SHP77 (cell line): Measurements from ENCODE around the gene OR1Q1.
"Not testable (repeated sequence)": the region's sequence is repeated elsewhere in the genome, so short reads cannot be mapped to it uniquely, and the experiment has no call there.

Source experiments
- DNase-seq, 2 experiments: peaks; one replicate each; lab custom pipeline; 2025; lab: John Stamatoyannopoulos, UW

The OR1Q1 gene, protein sequence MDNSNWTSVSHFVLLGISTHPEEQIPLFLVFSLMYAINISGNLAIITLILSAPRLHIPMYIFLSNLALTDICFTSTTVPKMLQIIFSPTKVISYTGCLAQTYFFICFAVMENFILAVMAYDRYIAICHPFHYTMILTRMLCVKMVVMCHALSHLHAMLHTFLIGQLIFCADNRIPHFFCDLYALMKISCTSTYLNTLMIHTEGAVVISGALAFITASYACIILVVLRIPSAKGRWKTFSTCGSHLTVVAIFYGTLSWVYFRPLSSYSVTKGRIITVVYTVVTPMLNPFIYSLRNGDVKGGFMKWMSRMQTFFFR

DNA sequence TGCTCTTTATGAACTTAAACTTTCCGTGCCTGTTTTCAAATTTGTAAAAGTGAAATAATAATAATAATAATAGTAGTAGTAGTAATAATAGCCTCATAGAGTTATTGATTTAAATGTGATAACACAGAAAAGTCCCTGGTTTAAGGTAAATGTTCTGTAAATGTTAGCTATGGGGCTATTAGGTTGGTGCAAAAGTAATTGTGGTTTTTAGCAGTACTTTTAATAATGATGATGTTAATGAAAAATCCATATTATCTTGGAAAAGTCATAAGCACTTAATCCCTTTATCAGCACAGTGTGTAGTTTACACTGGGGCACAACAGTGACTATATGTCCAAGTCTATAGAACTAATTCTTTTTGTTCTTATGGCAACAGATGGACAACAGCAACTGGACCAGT, at the start of gene OR1Q1:
OR1Q1 (plus strand) TSS at position 377 of the 400 bp plus-strand sequence; CDS start at position 377, 0 bp downstream.
- DNase-seq, result no peak

DNA sequence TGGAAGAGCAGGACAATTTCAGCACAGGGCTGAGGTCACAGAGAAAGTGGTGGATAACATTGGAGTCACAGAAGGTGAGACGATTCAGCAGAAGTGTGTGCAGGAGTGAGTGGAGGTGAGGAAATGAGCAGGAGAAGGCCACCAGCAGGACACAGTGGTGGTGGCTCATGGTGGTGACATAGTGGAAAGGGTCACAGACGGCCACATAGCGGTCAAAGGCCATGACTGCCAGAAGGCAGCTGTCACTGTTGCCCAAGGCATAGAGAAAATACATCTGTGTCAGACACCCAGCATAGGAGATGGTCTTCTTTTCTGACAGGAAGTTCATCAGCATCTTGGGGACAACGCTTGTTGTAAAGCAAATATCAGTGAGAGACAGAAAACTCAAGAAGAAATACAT, 46.6 kb upstream of the OR1Q1 start:
- DNase-seq, result no peak

DNA sequence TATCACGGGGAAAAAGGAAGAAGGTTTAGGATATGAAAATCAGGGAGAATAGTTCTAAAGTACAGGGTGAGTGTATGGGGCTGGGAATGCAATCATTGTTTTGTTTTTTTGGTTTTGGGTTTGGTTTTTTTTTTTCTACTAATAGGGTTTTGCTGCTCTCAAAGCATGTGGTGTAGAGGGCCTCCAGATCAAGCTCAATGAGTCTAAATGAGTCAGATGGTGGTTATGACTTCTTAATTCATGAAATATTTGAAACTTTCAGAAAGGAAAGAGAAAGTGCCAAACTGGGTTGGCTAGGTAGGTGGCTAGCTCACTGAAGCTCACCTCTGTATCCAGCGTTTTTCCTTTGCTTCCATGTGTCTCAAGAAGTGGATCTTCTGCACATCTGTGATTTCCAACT, 42.1 kb upstream of the OR1Q1 start:
- DNase-seq, result no peak

DNA sequence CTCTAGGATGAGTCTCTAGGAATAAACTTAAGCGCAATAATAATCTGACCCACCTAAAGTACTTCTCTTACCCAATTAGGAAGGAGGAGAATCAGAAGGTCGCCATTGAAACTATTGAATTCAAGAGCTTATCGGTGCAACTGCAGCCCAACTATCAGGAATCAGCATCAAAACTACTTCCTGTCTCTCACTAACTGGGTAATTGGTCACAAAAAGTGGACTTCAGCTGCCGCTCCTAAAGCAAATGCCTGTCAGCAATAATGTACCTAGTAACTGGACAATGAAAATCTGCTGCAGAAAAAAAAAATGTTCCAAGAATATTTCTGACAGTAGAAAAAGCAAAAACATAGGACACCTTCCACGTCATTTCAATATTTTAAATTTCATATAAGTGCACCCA, 34.7 kb upstream of the OR1Q1 start:
- no peak for DNase-seq

DNA sequence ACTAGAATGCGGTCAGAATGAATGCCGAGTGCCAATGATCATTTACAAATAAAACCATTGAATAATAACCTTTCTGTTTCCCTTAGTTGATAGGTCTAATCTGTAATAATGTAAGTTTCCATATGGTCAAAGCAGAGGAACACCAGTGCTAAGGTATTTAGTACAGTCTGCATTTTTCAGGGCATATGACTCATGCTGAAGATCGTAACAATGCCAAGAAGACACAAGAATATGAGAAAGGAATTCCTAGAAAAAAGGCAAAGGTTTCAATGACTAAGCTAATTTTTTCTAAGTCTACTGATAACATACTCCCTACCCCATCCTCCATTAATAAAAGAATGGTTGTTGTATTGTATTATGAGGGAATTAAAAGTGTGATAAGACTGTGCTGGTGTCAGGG, 34.2 kb upstream of the OR1Q1 start:
- no peak for DNase-seq

- DNase-seq, result not testable (repeated sequence)
Measured at GRCh38 chr9:122583284-122583683, 31.3 kb upstream of the OR1Q1 start, which contains the start of gene OR1L8. OR1L8 (minus strand) TSS chr9:122583384; CDS start chr9:122568477, 14,907 bp downstream.

GRCh38 chr9:122605691-122606090, 8.8 kb upstream of the OR1Q1 start:
- DNase-seq, result no peak

DNA sequence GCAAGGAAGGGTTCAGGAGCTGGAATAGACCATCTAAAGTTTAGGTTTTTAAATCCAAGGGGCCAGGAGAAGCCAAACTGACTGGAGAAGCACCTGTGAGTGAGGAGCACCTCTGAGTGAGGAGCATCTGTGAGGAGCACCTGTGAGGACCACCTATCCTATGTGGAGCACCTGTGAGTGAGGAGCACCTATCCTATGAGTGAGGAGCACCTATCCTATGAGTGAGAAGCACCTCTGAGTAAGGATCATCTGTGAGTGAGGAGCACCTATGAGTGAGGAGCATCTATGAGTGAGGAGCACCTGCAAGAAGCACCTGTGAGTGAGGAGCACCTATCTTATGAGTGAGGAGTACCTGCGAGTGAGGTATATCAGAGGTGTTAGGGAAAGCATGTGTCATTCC, 8.0 kb upstream of the OR1Q1 start:
- no peak for DNase-seq

DNA sequence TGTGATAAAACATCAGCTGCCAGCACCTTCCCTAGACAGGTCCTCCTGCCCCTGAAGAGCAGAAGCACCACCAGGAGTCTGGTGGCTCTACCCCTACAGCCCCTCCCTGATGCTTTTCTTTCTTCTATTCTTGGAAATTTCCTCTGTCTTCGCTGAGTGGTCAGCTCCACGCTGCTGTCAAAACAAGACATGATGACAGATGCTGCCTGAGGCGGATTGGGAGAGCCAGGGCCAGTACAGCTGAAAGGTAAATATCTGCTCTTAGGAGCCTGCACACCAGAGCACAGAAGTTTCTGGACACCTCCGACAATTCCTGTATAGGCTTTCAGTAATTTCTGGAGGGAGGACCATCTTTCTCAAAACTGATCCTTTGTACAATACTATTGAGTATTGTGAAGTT, 4.7 kb upstream of the OR1Q1 start:
- no peak for DNase-seq

GRCh38 chr9:122619996-122620395, 5.5 kb downstream of the OR1Q1 start:
- DNase-seq, result no peak

GRCh38 chr9:122642226-122642625, 27.7 kb downstream of the OR1Q1 start:
- DNase-seq, result no peak

GRCh38 chr9:122656378-122656777, 41.8 kb downstream of the OR1Q1 start:
- DNase-seq, result no peak

GRCh38 chr9:122657527-122657926, 43.0 kb downstream of the OR1Q1 start, which contains the start of gene OR1B1:
OR1B1 (minus strand) TSS chr9:122657627.
- no peak for DNase-seq

- DNase-seq, result no peak
Measured at GRCh38 chr9:122661416-122661815, 46.9 kb downstream of the OR1Q1 start, which contains the start of gene OR1L1. OR1L1 (plus strand) TSS chr9:122661716; CDS start chr9:122661716, 0 bp downstream.
